ENCODE results near the gene RAI1.
"Not testable (repeated sequence)": the region's sequence is repeated elsewhere in the genome, so short reads cannot be mapped to it uniquely, and the experiment has no call there.

Gene RAI1

DNA sequence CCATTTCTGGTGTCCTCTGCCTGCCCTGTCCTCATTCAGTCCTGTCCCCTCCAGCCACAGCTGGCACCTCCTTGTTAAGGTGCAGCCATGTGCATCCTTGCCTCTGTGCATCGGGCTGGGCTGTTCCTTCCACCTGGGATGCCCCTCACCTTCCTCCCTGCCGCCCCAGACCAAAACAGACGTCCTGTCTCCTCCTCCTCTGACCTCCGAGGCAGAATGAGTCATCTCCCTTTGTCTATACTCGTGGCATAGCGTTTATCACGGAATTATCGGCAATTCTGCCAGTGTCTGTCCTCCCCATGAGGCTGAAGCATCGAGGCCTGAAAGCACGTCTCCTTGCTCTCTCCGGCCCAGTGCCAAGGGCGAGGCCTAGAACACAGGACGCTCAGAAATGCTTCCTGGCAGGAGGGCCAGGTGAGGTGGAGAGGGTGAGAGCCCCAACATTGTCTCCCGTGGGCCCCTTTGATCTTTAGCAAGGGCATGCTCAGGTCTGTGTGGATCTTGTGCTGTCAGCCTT, 4.6 kb downstream of the RAI1 start:
- Histone ChIP-seq H3K36me3 (ENCODE audit: control insufficient read depth, insufficient read depth, low read length) (no peaks in the 10 kb centered on the region), H3K4me3 (ENCODE audit: low read length) (no peak overlapping the region), H3K4me1 (ENCODE audit: control insufficient read depth, insufficient read depth, low read length) (peaks cover 24% of the 10 kb centered on the region), H3K27ac (ENCODE audit: low read depth, low read length) (peak overlapping the region; percentile 73), H3K9ac (ENCODE audit: low read length) (no peak overlapping the region), H3K27me3 (ENCODE audit: control insufficient read depth, insufficient read depth, low read length) (no peaks in the 10 kb centered on the region)

DNA sequence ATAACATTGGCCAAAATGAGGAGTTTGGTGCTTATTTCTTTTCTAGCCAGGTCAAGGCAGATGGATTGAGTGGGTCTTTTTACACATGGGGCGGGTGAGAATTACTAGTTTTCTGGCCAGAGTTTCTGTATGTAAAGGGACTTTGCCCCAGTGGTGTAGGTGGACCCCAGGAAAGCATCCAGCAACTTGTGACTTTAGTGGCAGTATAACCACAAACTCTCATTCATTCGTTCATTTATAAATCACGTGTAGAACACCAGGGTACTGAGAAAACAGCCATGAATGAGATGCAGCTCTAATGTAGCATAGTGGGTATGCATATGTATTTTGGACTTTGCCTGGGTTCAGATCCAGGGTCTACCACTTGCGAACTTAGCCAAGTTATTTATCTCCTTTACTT, 8.1 kb downstream of the RAI1 start:
- no peak overlapping the region for H3K27ac ChIP-seq (ENCODE audit: low read depth, low read length)
- peaks cover 30% of the 10 kb centered on the region for H3K4me1 ChIP-seq (ENCODE audit: control insufficient read depth, insufficient read depth, low read length)
- H3K27me3 ChIP-seq (ENCODE audit: control insufficient read depth, insufficient read depth, low read length) = no peaks in the 10 kb centered on the region

GRCh38 chr17:17690233-17690632, 9.0 kb downstream of the RAI1 start:
- H3K9ac ChIP-seq (ENCODE audit: low read length); H3K27me3 ChIP-seq (ENCODE audit: control insufficient read depth, insufficient read depth, low read length); H3K27ac ChIP-seq (ENCODE audit: low read depth, low read length); H3K36me3 ChIP-seq (ENCODE audit: control insufficient read depth, insufficient read depth, low read length); H3K4me3 ChIP-seq (ENCODE audit: low read length): not testable (repeated sequence)
- H3K4me1 ChIP-seq (ENCODE audit: control insufficient read depth, insufficient read depth, low read length) = peaks cover 24% of the 10 kb centered on the region

More for the DNA sequence above, 8.1 kb downstream of the RAI1 start:
- no peaks in the 10 kb centered on the region for H3K36me3 ChIP-seq (ENCODE audit: control insufficient read depth, insufficient read depth, low read length)
- no peak overlapping the region for H3K9ac ChIP-seq (ENCODE audit: low read length)
- H3K4me3 ChIP-seq (ENCODE audit: low read length) = no peak overlapping the region

DNA sequence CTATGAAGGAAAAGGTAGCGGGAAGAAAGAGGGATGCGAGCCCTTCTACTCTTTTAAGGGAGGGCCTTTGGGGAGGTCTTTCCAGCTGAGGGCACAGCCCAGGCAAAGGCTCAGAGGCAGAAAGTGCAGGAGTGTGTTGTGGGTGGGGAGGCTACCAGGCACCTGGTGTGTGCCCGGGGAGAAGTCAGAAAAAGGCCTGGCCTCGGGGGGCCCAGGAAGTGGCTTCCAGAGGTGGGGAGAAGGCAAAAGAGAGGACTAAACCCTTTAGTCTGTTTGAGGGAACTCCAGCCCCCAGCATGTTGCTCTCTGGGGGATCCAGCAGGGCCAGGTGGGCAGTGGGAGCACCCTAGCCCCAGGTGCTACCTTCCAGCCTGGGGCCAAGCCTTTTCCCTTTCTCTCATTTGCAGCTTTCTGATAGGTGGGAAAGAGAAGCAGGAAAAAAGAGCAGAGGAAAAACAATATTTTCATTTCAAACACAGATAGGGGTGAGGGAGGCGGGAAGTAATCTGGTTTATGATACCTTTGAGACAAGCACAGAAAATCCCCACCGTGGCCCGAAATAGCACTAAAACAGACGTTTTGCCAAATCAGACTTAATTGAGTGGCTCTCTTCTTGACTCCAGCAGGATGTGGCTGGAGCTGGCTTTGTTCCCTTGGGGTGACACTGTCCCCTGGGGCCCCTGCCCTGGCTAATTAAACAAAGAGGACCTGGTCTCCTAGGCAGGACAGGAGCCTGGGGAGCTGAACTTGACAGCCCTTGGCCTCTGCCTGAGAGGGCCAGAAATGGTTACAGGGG, 10.4 kb downstream of the RAI1 start:
- peaks cover 26% of the 10 kb centered on the region for H3K4me1 ChIP-seq (ENCODE audit: control insufficient read depth, insufficient read depth, low read length)
- no peak overlapping the region for H3K4me3 ChIP-seq (ENCODE audit: low read length)
- no peak overlapping the region for H3K9ac ChIP-seq (ENCODE audit: low read length)
- no peak overlapping the region for H3K27ac ChIP-seq (ENCODE audit: low read depth, low read length)
- no peaks in the 10 kb centered on the region for H3K36me3 ChIP-seq (ENCODE audit: control insufficient read depth, insufficient read depth, low read length)
- H3K27me3 ChIP-seq (ENCODE audit: control insufficient read depth, insufficient read depth, low read length) = no peaks in the 10 kb centered on the region

DNA sequence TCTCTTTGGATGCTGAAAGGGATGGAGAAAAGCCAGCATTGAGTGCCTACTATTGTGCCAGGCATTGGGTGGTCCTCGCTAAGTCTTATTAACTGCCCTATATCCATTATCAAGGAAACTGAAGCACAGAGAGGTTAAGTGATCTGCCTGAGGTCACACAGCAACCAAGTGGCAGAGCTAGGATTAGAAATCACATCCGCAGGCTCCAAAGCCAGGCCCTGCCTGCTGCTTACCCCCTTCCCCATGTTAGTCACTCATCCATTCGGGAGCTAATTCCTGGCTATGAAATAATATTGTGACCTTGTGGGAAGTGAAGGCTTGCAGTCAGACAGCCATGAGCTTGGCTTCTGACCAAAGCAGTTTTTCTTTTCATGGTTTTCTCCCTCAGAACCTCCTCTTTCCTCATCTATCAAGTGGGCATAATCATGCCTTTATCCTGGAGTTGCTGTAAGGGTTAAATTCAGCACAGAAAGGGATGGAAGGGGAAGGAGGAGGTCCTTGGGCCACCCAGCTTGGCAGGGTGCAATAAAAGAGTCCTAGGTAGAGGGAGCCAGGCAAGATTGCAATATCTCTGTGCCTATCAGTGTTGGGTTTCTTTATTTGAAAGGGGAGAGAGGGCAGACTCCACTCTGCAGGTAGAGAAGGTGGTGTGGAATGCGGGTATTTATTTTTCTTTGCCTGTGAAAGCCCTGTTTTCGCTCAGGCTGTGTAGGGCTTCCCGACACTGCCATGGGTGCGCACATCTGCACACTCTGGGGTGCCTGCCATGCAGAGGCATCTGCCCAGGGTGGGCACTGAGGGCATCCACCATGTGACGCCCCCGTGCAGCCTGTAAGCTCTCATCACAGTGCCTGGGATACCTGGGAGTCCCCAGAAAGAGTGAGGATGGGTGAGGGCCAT, 11.3 kb downstream of the RAI1 start:
- H3K27ac ChIP-seq (ENCODE audit: low read depth, low read length) = peak overlapping the region; percentile 97
- H3K4me1 ChIP-seq (ENCODE audit: control insufficient read depth, insufficient read depth, low read length) = peaks cover 34% of the 10 kb centered on the region
- no peaks in the 10 kb centered on the region for H3K36me3 ChIP-seq (ENCODE audit: control insufficient read depth, insufficient read depth, low read length)
- no peak overlapping the region for H3K4me3 ChIP-seq (ENCODE audit: low read length)
- no peak overlapping the region for H3K9ac ChIP-seq (ENCODE audit: low read length)
- H3K27me3 ChIP-seq (ENCODE audit: control insufficient read depth, insufficient read depth, low read length) = no peaks in the 10 kb centered on the region

GRCh38 chr17:17693253-17694168, 12.3 kb downstream of the RAI1 start:
- Histone ChIP-seq H3K27ac (ENCODE audit: low read depth, low read length) (peak overlapping the region; percentile 97), H3K9ac (ENCODE audit: low read length) (peak overlapping the region; percentile 71), H3K4me3 (ENCODE audit: low read length) (peak overlapping the region; percentile 58), H3K4me1 (ENCODE audit: control insufficient read depth, insufficient read depth, low read length) (peaks cover 36% of the 10 kb centered on the region), H3K36me3 (ENCODE audit: control insufficient read depth, insufficient read depth, low read length) (no peaks in the 10 kb centered on the region), H3K27me3 (ENCODE audit: control insufficient read depth, insufficient read depth, low read length) (no peaks in the 10 kb centered on the region)

DNA sequence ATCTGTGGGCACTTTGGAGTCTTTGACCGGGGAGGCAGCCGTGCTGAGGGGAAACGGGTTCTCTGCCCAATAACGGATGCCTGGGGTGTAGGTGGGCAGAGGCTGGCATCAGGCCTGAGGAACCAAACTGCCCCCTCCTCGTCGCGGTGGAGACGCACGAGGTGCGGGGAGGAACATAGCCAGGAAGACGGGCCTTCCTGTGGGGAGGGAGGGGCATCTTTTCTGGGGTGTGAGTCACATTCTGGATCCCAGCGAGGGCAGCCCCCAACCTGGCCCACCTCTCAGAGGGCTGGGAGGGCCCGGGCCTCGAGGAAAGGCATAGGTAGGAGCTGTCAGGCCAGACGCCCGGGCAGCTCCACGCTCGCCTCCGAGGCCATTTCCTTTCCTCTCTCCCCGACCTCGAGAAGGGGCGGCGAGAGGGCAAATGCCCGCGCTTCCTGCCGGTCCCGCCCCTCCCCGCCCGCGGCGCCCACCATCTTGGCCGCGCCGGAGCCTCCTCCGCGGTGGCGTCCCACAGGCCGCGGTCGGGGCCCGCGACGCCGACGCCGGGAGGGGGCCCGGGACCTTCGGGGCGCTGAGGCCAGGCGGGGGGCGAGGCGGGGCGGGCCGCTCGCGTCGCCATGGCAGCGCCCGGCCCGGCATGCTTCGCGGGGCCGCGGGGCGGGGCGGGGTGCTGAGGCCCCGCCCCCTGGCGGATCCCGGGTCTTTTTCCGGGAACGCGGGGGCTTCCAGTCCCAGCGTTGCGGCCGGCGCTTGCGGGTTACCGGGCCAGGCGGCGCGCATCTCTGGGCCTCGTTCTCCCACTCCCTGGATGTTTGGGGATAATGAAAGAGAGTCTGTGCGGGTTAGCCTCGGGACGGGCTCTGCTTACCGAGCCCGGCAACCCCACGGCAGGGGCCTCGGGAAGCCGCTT, 13.2 kb downstream of the RAI1 start:
- Histone ChIP-seq H3K27ac (ENCODE audit: low read depth, low read length) (peak overlapping the region; percentile 97), H3K27me3 (ENCODE audit: control insufficient read depth, insufficient read depth, low read length) (no peaks in the 10 kb centered on the region), H3K9ac (ENCODE audit: low read length) (peak overlapping the region; percentile 84), H3K4me1 (ENCODE audit: control insufficient read depth, insufficient read depth, low read length) (peaks cover 44% of the 10 kb centered on the region), H3K4me3 (ENCODE audit: low read length) (peak overlapping the region; percentile 87), H3K36me3 (ENCODE audit: control insufficient read depth, insufficient read depth, low read length) (no peaks in the 10 kb centered on the region)

GRCh38 chr17:17696085-17696484, 14.8 kb downstream of the RAI1 start:
- Histone ChIP-seq H3K36me3 (ENCODE audit: control insufficient read depth, insufficient read depth, low read length) (no peaks in the 10 kb centered on the region), H3K4me3 (ENCODE audit: low read length) (no peak overlapping the region), H3K27ac (ENCODE audit: low read depth, low read length) (peak overlapping the region; percentile 97), H3K4me1 (ENCODE audit: control insufficient read depth, insufficient read depth, low read length) (peaks cover 51% of the 10 kb centered on the region), H3K9ac (ENCODE audit: low read length) (no peak overlapping the region), H3K27me3 (ENCODE audit: control insufficient read depth, insufficient read depth, low read length) (no peaks in the 10 kb centered on the region)

DNA sequence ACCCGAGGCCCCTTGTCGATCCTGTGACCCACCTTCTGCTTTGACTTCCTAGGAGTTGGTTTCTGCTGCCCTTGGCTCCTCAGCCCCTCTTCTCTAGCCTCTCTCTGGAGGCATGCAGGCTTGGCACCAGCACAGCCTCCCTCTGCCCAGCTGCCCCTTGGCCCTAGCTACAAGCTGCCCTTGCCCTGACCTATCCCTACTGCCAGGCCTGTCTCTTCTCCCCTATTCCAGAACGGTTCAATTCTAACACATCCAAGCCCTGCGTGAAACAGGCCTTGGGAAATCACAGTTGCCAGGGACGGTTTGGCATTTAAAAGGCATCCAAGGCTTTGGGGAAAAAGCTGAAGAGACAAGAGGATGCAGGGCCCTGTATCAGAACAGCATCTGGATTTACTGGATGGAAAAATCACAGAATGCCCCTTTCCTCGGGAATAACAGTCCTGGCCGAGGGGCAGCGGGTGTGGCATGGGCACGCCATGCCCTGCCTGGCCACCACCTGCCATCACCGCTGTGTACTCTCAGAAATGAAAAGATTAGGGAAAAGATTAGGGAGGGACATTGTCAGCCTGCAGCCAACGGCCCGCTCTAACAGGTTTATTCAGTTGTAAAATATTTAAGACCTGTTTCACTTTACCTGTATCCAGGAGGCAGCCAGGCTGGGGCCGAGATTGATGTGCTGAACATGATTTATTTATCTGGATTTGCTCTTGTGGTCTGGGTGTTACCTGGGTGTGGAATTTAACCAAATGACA, 15.8 kb downstream of the RAI1 start:
- no peaks in the 10 kb centered on the region for H3K27me3 ChIP-seq (ENCODE audit: control insufficient read depth, insufficient read depth, low read length)
- H3K9ac ChIP-seq (ENCODE audit: low read length) = no peak overlapping the region
- H3K27ac ChIP-seq (ENCODE audit: low read depth, low read length) = peak overlapping the region; percentile 97
- H3K4me3 ChIP-seq (ENCODE audit: low read length) = no peak overlapping the region
- H3K36me3 ChIP-seq (ENCODE audit: control insufficient read depth, insufficient read depth, low read length) = no peaks in the 10 kb centered on the region
- peaks cover 52% of the 10 kb centered on the region for H3K4me1 ChIP-seq (ENCODE audit: control insufficient read depth, insufficient read depth, low read length)

DNA sequence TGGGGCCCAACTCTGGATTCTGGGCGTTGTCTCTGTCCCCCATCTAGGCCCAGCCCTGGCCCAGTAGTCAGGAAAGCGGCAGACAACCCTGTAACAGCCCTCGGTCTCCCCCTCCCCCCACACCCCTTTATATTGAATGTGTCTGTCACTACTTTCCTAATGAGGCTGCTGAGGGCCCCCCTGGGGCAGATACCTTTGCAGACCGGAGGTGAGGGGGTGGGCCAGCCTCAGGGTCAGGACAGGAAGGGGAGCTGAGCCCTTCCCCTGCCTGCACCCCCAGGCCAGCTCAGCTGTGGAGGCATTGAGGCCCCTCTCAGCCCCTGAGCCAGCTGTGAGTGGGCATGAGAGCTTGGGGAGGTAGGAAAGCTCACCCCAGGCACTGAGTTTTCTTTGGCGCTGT, 17.1 kb downstream of the RAI1 start:
- Histone ChIP-seq H3K27me3 (ENCODE audit: control insufficient read depth, insufficient read depth, low read length) (no peaks in the 10 kb centered on the region), H3K9ac (ENCODE audit: low read length) (no peak overlapping the region), H3K4me1 (ENCODE audit: control insufficient read depth, insufficient read depth, low read length) (peaks cover 48% of the 10 kb centered on the region), H3K4me3 (ENCODE audit: low read length) (no peak overlapping the region), H3K36me3 (ENCODE audit: control insufficient read depth, insufficient read depth, low read length) (no peaks in the 10 kb centered on the region), H3K27ac (ENCODE audit: low read depth, low read length) (peak overlapping the region; percentile 97)

Measured in rectal smooth muscle tissue (tissue), 1 donor.